Stimulated activated CD8-positive, alpha-beta memory T cell treated with anti-CD3 and anti-CD28 coated beads, Interleukin-4, amount 100 ng/mL, for 4 hours (primary cell): ENCODE data around the gene ATG7.
"Not testable (repeated sequence)": the region's sequence is repeated elsewhere in the genome, so short reads cannot be mapped to it uniquely, and the experiment has no call there.

Experiments used
- DNase-seq, 2 donors: peaks; one replicate each; pipeline ENCODE4 v3.0.0-alpha.2; 2020; ENCODE audit warnings: low read depth in 2 of 2, low spot score in 1 of 2

The ATG7 gene

GRCh38 chr3:11251807-11252176, 20.4 kb upstream of the ATG7 start:
- DNase-seq, result no peak

DNA sequence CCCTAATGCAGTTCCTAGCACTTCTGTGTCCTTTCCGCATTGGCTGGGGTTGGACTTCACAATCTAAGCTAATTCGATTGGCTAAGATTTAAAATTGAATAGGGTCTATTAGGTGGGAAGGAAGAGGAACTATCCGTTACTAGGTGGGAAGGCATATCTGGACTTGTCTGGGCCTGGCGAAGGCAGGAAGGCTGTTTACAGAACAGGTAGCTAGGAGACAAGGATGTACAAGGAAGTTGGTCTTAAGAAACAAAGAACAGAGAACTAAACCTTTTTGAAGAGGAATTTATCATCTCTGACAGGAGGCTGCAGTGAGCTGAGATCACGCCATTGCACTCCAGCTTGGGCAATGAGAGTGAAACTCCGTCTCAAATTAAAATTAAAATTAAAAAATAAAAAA, 17.3 kb upstream of the ATG7 start:
- no peak for DNase-seq

GRCh38 chr3:11255537-11255936, 16.7 kb upstream of the ATG7 start:
- not testable (repeated sequence) for DNase-seq

DNA sequence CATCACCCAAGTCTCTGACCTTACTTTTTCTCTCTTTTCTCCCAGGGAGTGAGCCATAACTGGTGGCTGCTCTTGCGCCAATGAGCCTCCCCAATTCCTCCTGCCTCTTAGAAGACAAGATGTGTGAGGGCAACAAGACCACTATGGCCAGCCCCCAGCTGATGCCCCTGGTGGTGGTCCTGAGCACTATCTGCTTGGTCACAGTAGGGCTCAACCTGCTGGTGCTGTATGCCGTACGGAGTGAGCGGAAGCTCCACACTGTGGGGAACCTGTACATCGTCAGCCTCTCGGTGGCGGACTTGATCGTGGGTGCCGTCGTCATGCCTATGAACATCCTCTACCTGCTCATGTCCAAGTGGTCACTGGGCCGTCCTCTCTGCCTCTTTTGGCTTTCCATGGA, 13.2 kb upstream of the ATG7 start:
- DNase-seq, result no peak

- DNase-seq, result no peak
Measured at GRCh38 chr3:11260460-11260859, 11.7 kb upstream of the ATG7 start.

DNA sequence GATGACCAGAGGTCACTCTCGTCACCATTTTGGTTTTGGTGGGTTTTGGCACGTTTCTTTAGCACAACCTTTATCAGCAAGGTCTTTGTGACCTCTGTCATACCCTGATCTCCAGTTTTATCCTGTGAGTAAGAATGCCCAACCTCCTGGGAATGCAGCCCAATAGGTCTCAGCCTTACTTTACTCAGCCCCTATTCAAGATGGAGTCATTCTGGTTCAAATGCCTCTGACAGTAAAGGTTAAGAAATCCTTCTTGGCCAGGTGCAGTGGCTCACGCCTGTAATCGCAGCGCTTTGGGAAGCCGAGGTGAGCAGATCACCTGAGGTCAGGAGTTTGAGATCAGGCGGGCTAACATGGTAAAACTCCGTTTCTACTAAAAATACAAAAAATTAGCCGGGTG, 3.2 kb upstream of the ATG7 start:
- DNase-seq, result no peak

DNA sequence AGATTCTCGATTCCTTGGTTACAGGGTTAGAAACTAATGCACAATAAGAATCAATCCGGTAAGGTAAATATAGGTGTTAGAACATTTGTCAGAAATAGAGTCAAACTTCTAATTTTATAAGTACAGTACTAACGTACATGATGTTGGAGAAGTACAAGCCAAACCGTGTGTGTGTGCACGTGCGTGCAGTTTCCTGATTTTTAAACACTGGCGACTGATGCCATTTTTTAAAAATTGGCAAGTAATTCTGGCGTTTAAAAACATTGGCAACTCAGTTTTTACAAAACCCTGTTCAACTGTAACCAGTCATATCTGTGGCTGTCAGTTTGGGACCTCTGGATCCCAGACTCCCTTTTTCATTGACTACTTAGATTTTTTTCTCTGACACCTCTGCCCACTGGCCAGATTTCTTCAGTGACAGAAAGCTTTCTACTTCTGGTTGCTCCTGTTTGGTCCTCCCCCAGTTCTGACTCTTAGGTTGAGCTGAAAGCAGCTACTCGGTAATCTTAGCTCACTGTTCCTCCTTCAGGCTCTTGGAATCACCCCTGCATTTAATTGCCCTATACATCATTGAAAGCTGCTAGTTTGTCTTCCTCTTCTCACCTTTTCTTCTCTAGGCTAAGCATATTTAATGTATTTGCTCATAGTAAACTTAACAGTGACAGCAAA, 843 bp downstream of the ATG7 start:
- no peak for DNase-seq

DNA sequence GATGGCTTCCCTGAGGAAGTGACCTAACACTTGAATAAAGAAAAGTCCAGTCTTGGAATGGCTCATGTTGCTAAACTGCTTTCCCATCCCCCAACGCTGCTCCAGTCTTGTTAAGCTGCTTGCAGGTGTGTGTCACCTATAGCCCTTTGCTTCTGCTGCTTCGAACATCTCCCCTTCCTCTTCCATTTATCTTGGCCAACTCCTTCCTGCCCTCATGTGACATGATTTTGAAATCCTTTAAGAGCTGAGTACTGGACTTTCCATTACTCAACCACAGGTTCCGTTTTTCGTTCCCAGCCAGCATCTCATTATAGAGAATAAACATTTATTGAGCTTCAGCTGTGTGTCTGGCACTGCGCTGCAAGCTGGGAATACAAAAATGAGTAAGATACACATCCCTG, 1.7 kb downstream of the ATG7 start:
- no peak for DNase-seq

GRCh38 chr3:11274566-11275142, 2.5 kb downstream of the ATG7 start:
- no peak for DNase-seq

DNA sequence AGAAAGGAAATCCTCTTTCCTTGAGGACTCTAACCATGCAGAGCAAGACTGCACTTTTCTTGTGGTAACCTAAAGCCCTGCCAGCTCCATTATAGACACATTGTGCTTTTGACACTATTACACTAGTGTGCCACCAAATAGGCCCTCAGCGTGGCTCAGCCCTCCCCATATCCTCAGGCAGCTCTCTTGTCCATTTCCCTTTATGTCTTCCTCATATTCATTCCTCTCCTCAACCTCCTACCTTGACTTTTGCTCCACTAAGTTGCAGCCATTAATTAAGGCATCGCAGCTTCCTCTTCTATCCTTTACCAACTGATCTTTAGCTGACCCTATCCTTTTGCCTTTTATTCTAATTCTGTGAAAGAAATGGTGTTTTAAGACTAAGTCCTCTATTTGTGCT, 3.7 kb downstream of the ATG7 start:
- DNase-seq, result no peak

GRCh38 chr3:11276901-11277300, 4.7 kb downstream of the ATG7 start:
- DNase-seq, result no peak

GRCh38 chr3:11282250-11283138, 10.3 kb downstream of the ATG7 start:
- DNase-seq, result no peak

DNA sequence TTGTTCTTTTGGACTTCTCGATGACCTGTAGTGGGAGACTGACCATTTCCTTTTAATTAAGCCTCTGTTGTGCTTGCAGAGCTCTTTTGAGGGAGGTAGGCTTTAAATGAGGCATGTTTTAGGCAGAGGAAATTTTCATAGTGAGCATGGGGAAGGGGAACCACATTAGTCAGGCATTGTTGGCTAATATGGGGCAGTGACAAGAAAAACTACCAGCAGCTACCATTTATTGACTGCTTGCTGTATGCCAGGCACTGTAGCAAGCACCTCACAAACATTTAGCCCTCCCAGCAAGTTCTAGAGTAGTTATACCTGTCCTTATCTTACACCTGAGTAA, 10.9 kb downstream of the ATG7 start:
- no peak for DNase-seq

DNA sequence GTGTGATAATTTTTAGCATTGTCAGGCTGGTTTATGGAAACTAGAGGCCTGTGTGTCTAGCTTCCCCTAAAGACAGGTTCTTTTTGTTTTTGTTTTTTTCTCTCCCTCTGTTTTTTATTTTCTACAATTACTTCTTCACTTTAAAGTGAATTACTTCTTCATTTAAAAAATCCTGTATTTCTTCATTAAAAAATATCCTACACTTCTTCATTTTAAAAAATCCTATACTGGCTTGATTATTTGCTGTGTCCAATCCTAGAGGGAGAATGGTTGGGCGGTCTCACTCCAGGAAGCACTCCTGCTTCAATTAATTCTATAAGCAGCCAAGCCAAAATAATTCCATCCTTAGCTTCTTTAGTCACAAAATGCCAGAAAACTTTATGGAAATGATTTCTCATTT, 11.8 kb downstream of the ATG7 start:
- no peak for DNase-seq

DNA sequence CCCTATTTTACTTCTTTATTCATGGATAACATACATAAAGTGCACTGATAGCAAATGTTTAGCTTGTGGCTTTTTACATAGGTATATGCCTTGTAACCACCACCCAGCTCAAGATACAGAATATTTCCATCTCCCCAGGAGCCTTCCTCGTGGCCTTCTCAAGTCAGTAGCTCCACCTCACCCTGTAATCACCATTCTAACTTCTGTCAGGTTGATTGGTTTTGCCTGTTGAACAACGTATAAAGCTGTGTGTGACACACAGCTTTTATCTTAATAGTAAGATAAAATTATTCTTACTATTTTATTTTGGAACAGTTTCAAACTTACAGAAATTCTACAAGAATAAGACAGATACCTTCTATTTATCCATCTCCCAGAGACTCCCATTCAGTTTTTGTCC, 13.3 kb downstream of the ATG7 start:
- DNase-seq, result no peak

DNA sequence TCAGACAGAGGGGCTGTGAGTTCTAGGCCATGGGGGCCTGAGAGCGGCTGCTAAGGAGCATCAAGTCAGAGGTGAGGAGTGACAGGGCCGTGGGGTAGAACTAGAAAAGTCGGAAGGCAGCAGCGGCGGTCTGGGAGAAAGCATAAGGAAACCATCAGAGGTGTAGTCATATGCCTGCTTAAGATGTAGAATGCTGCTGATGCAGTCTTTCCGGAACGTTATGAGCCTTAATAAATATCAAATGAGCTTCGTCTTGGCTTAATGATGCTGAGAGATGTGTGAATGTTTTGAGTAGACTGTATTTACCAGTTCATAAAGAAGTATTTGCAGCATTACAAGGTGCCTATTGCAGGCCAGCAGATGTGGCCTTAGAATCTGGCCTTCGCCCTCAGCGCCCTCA, 15.2 kb downstream of the ATG7 start:
- no peak for DNase-seq

DNA sequence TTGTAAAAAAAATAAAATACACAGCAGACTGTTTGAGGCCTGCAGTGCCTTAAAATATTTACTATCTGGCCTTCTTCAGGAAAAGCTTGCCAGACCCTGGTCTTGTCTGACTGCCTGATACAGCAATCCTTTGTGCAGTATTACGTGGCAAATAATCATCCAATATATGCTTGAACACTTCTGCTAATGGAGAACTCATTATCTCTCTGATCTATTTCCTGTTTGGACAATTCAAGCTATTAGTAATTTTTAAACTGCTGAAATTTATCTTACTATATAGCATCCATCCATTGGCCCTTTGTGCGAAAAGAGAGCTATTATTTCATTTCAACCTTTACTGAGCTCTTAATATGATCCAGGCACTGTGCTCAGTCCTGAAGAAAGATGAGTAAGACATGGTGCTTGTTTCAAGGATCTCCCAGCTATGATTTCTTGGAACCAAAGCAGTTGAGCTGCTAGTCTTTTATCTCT, 15.9 kb downstream of the ATG7 start:
- DNase-seq, result no peak

DNA sequence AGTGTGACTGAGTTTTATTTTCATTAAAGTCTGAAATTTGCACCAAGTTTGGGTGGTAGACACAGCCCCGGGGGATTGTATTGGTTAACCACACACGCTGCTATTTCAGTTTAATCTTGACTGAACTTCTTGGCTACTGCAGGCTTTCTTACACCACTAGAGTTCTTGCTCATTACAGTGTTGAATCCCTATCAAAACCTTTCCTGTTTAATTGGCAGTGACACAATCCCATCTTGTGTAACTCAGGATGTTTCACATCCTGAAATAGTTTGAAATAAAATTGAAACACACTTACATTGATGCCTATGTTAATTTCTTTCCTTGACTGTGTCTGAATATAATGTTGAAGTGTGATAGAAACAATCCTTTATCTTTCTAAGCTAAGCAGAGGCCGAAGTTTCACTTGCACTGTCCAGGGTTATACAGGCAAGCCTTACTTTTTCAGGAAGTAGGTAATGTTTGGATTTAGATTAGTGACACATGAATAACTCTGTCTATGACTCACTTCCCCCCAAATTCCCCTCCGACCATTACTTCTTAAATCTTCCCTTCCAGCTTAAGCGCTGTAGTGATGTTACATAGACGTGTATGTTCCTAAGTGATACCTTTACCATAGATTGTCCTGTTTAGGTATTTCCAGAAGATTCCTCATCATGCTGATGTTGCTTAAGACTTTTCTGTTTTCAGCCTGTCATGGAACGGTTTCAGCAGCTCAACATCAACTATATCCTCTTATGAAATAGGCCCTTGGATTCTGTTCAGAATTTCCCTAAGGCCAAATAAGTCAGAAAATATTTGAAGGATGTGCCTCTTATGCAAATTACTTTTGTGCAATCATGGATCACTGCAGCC, 16.8 kb downstream of the ATG7 start:
- DNase-seq, result no peak

- DNase-seq, result no peak
Measured at GRCh38 chr3:11289864-11290263, 17.7 kb downstream of the ATG7 start.

DNA sequence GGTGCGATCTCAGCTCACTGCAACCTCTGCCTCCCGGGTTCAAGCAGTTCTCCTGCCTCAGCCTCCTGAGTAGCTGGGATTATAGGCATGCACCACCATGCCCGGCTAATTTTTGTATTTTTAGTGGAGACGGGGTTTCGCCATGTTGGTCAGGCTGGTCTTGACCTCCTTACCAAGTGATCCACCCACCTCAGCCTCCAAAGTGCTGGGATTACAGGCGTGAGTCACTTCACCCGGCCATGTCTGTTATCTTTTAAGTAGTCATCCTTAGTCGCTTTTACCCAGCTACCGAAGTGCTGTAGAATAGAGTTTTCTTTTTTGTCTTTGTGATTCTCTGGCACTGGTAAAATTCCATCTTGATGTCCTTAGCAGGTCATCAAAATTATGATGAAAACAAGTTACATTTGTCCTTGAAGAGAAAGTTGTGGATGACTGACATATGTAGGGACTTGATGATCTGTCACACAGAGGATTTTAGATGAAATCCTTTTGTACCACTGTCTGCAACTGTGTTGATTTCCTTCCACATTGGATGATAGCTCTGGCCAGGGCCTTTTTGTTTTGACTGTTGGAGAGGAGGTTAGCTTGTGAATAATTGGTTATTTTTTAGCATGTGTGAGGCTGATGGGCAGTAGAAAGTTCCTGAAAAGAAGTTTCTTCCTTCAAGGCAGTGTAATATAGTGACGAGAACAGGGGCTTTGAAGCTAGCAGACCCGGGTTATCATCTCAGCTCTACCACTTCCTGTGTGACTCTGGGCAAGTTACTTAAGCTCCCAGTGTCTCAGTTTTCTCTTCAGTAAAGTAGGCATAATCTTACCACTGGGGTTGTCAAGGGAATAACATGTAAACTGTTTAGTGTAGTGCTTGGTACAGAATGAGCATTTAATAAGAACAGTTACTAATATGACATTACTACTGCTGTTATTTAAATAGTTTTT, 18.8 kb downstream of the ATG7 start:
- DNase-seq, result no peak
